HepG2 (cell line): ENCODE measurements around the gene C2orf74. TPM values are rescaled to one million over a fixed set of nuclear protein-coding genes. Genes with fewer than 3 reads are reported as not detected.

Experiments used
- DBP ChIP-seq: sonication (generic); formaldehyde crosslinking; IDR thresholded peaks from 2 replicates; pipeline ENCODE4 v1.4.0; 2020; ENCODE audit warnings: missing genetic modification reagents; ENCODE audit errors: not compliant biosample characterization
- FOXO1 ChIP-seq: sonication (generic); formaldehyde crosslinking; IDR thresholded peaks from 2 replicates; pipeline ENCODE4 v1.4.0; 2020; ENCODE audit warnings: missing genetic modification reagents
- HMGXB3 ChIP-seq: sonication (generic); formaldehyde crosslinking; IDR thresholded peaks from 2 replicates; pipeline ENCODE4 v1.4.0; 2020; ENCODE audit warnings: missing genetic modification reagents, borderline replicate concordance
- MAX ChIP-seq: IDR thresholded peaks from 2 replicates; pipeline ENCODE4 v1.6.1; 2012; ENCODE audit warnings: inconsistent platforms
- NFE2L2 ChIP-seq: fragments of 150-350 bp; IDR thresholded peaks from 2 replicates; pipeline ENCODE4 v1.6.1; 2014; ENCODE audit warnings: low read length
- POLR2AphosphoS5 ChIP-seq: IDR thresholded peaks from 2 replicates; pipeline ENCODE4 v1.6.1; 2012; ENCODE audit warnings: low read depth, low read length
- RFXANK ChIP-seq: IDR thresholded peaks from 2 replicates; pipeline ENCODE4 v1.6.1; 2016
- SALL1 ChIP-seq: sonication (generic); formaldehyde crosslinking; IDR thresholded peaks from 2 replicates; pipeline ENCODE4 v1.8.0; 2022; ENCODE audit warnings: mild to moderate bottlenecking, missing genetic modification reagents
- SKIL ChIP-seq: sonication (generic); formaldehyde crosslinking; IDR thresholded peaks from 2 replicates; pipeline ENCODE4 v1.8.0; 2022; ENCODE audit warnings: missing genetic modification reagents, mild to moderate bottlenecking, moderate library complexity, borderline replicate concordance
- TRAFD1 ChIP-seq: sonication (generic); formaldehyde crosslinking; IDR thresholded peaks from 2 replicates; pipeline ENCODE4 v1.5.1; 2020; ENCODE audit warnings: missing genetic modification reagents, mild to moderate bottlenecking, borderline replicate concordance
- ZFP36L2 ChIP-seq: sonication (generic); formaldehyde crosslinking; IDR thresholded peaks from 2 replicates; pipeline ENCODE4 v1.4.0; 2020; ENCODE audit warnings: missing genetic modification reagents
- ZNF550 ChIP-seq: sonication (generic); formaldehyde crosslinking; IDR thresholded peaks from 2 replicates; pipeline ENCODE4 v1.4.0; 2020; ENCODE audit warnings: mild to moderate bottlenecking, missing genetic modification reagents, borderline replicate concordance
- ZNF7 ChIP-seq: IDR thresholded peaks from 2 replicates; pipeline ENCODE4 v1.6.1; 2016; ENCODE audit warnings: missing biosample characterization, missing genetic modification reagents
- ZSCAN29 ChIP-seq: sonication (generic); formaldehyde crosslinking; conservative IDR thresholded peaks from 2 replicates; pipeline ENCODE4 v1.4.0; 2020; ENCODE audit warnings: mild to moderate bottlenecking, missing genetic modification reagents
- polyA plus RNA-seq, 8 experiments: library from polyadenylated mRNA; depleted of rRNA in 3 of 8; stranded (reverse) in 7 of 8; unstranded in 1 of 8; fragments of >200 nt; fragmentation: Illumina TruSeq in 4 of 8; extraction: Trizol in 4 of 8; gene quantifications; 2 replicates each; pipeline versions ENCODE4 v1.2.1 to v1.2.3, GENCODE V29; 2011 to 2016; ENCODE audit warnings: low read depth in 4 of 8, missing spikeins in 1 of 8, mixed read lengths in 1 of 8; ENCODE audit not compliant: insufficient read depth in 1 of 8
- total RNA-seq, 5 experiments: library from RNA; depleted of rRNA; stranded (reverse); fragments of >200 nt; fragmentation: Illumina TruSeq; extraction: Trizol; gene quantifications; 2 replicates each; pipeline ENCODE4 v1.2.3, GENCODE V29; 2016; ENCODE audit warnings: low read depth in 1 of 5

Gene C2orf74
- total and polyA plus RNA-seq, 2 of the 13 experiments (the other 11 are each of a cell fraction or from before 2014, with no cell fraction given) = 10.6 to 13.8 TPM

- TF ChIP-seq SKIL (CRISPR knock-in tag) (peak; percentile 79; the same call in 1 of the 2 replicates), ZSCAN29 (CRISPR knock-in tag) (peak; percentile 100), DBP (CRISPR knock-in tag) (peak; percentile 82), HMGXB3 (CRISPR knock-in tag) (peak; percentile 36; the same call in 1 of the 2 replicates), ZFP36L2 (CRISPR knock-in tag) (no peak; the same call in none of the 2 replicates), TRAFD1 (CRISPR knock-in tag) (peak; percentile 68; the same call in 1 of the 2 replicates), ZNF550 (CRISPR knock-in tag) (no peak), SALL1 (peak; percentile 88), FOXO1 (CRISPR knock-in tag) (peak; percentile 60), NFE2L2 (no peak), RFXANK (CRISPR knock-in tag) (0 out of 2 replicates have a peak, but pooled peaks have one; percentile 79), ZNF7 (CRISPR knock-in tag) (no peak), POLR2AphosphoS5 (peak; percentile 91), MAX (peak; percentile 96)
Measured at GRCh38 chr2:61176755-61177726, 15.1 kb downstream of the C2orf74 start (continued).
